H1 (cell line): ENCODE results near the gene KCNH1. TPM values are rescaled to one million over a fixed set of nuclear protein-coding genes. Genes with fewer than 3 reads are reported as not detected.

Experiments used
- CTCF ChIA-PET: fragments of 300-600 bp; sonication (Branson Sonifier 250); formaldehyde crosslinking; loops from one replicate; lab custom pipeline; 2021; ENCODE audit not compliant: partially characterized antibody; lab: Charles Lee
- POLR2A ChIA-PET: fragments of 300-600 bp; sonication (Branson Sonifier 250); formaldehyde crosslinking; loops from one replicate; lab custom pipeline; 2021; ENCODE audit warnings: inconsistent platforms; ENCODE audit not compliant: partially characterized antibody; lab: Charles Lee
- DNase-seq, 2 experiments: peaks; one replicate each; pipeline versions ENCODE4 v3.0.0 to v3.0.0-alpha.2; 2010 to 2022; ENCODE audit warnings: low spot score in 2 of 2, low read depth in 1 of 2, mixed read lengths in 1 of 2
- FAIRE-seq: peaks from 2 replicates; lab custom pipeline; 2011; peaks lifted over from hg19 to GRCh38; lab: Jason Lieb, UNC
- H2AFZ ChIP-seq: 2 replicates; pipeline ENCODE4 v1.8.1; 2012; ENCODE audit warnings: low read length, inconsistent platforms
- H2AK5ac ChIP-seq: 2 replicates; pipeline ENCODE4 v1.6.1; 2013; ENCODE audit warnings: low read depth, low read length
- H2BK120ac ChIP-seq: replicated peaks from 2 replicates; pipeline ENCODE3; 2013; ENCODE audit warnings: low read depth, low read length, inconsistent platforms
- H2BK12ac ChIP-seq: 2 replicates; pipeline ENCODE4 v1.6.1; 2013; ENCODE audit warnings: low read depth, low read length
- H2BK15ac ChIP-seq: 2 replicates; pipeline ENCODE4 v1.6.1; 2013; ENCODE audit warnings: low read length
- H2BK20ac ChIP-seq: 2 replicates; pipeline ENCODE4 v1.6.1; 2013; ENCODE audit warnings: low read length
- H2BK5ac ChIP-seq: 2 replicates; pipeline ENCODE4 v1.6.1; 2013; ENCODE audit warnings: low read depth, low read length
- H3K14ac ChIP-seq: 2 replicates; pipeline ENCODE4 v1.6.1; 2013; ENCODE audit warnings: inconsistent platforms; ENCODE audit not compliant: insufficient read length
- H3K18ac ChIP-seq: 2 replicates; pipeline ENCODE4 v1.6.1; 2013; ENCODE audit warnings: low read length; ENCODE audit errors: extremely low read depth
- H3K23ac ChIP-seq: 2 replicates; pipeline ENCODE4 v1.6.1; 2013; ENCODE audit warnings: inconsistent platforms; ENCODE audit not compliant: insufficient read length
- H3K23me2 ChIP-seq: 2 replicates; pipeline ENCODE4 v1.6.1; 2013; ENCODE audit warnings: low read depth, low read length
- H3K27ac ChIP-seq: 2 replicates; pipeline ENCODE4 v1.6.1; 2011; ENCODE audit warnings: low read depth, low read length, inconsistent platforms
- H3K27me3 ChIP-seq, 4 experiments: replicated peaks in 1 of 4; 1 replicate in 1 of 4; 2 replicates in 3 of 4; pipeline versions ENCODE4 v1.6.1 to v1.8.1; 2011 to 2013; ENCODE audit warnings: low read length in 3 of 4, mild to moderate bottlenecking in 3 of 4, inconsistent platforms in 2 of 4, mixed read lengths in 2 of 4, moderate library complexity in 1 of 4; ENCODE audit not compliant: control insufficient read depth in 3 of 4, insufficient read depth in 3 of 4; ENCODE audit errors: extremely low read depth in 1 of 4
- H3K36me3 ChIP-seq, 4 experiments: 2 replicates each; pipeline versions ENCODE4 v1.6.1 to v1.8.1; 2011 to 2013; ENCODE audit warnings: mild to moderate bottlenecking in 4 of 4, low read length in 3 of 4, moderate library complexity in 2 of 4, control low read depth in 1 of 4, inconsistent platforms in 1 of 4; ENCODE audit not compliant: insufficient read depth in 4 of 4, control insufficient read depth in 2 of 4
- H3K4ac ChIP-seq: replicated peaks from 2 replicates; pipeline ENCODE3; 2013; ENCODE audit warnings: low read length, low read depth, mixed read lengths, inconsistent platforms; ENCODE audit not compliant: insufficient read length
- H3K4me1 ChIP-seq, 4 experiments: replicated peaks in 1 of 4; 1 replicate in 1 of 4; 2 replicates in 3 of 4; pipeline versions ENCODE4 v1.6.1 to v1.8.1; 2011 to 2013; ENCODE audit warnings: low read length in 3 of 4, inconsistent platforms in 2 of 4, mixed read lengths in 1 of 4; ENCODE audit not compliant: insufficient read depth in 4 of 4, control insufficient read depth in 3 of 4
- H3K4me2 ChIP-seq, 2 experiments: 2 replicates each; pipeline versions ENCODE4 v1.6.1 to v1.8.1; 2011 to 2013; ENCODE audit warnings: low read depth in 2 of 2, low read length in 2 of 2, control low read depth in 1 of 2, inconsistent platforms in 1 of 2, mild to moderate bottlenecking in 1 of 2; ENCODE audit not compliant: insufficient read depth in 1 of 2
- H3K4me3 ChIP-seq, 4 experiments: fragments of 200-600, 300-600 bp in 1 of 4; sonication (generic), shearing (Covaris generic), sonication (Bioruptor Twin) in 1 of 4; 2 replicates each; pipeline versions ENCODE4 v1.5.1 to v1.8.1; 2011 to 2016; ENCODE audit warnings: low read length in 4 of 4, low read depth in 3 of 4, control low read depth in 2 of 4, inconsistent platforms in 2 of 4, mild to moderate bottlenecking in 2 of 4, mixed read lengths in 1 of 4, moderate library complexity in 1 of 4; ENCODE audit not compliant: insufficient read depth in 2 of 4; ENCODE audit errors: extremely low read depth in 1 of 4
- H3K56ac ChIP-seq: replicated peaks from 2 replicates; pipeline ENCODE3; 2013; ENCODE audit warnings: low read depth, mild to moderate bottlenecking, mixed read lengths, low read length, inconsistent platforms; ENCODE audit not compliant: insufficient read length
- H3K79me1 ChIP-seq: 2 replicates; pipeline ENCODE4 v1.6.1; 2013; ENCODE audit warnings: low read depth, low read length, control low read depth
- H3K79me2 ChIP-seq, 2 experiments: 2 replicates each; pipeline versions ENCODE4 v1.6.1 to v1.8.1; 2012 to 2013; ENCODE audit warnings: low read length in 2 of 2, mild to moderate bottlenecking in 2 of 2, inconsistent platforms in 1 of 2; ENCODE audit not compliant: insufficient read depth in 2 of 2, control insufficient read depth in 1 of 2
- H3K9ac ChIP-seq, 4 experiments: replicated peaks in 1 of 4; 1 replicate in 1 of 4; 2 replicates in 3 of 4; pipeline versions ENCODE4 v1.6.1 to v1.8.1; 2011 to 2013; ENCODE audit warnings: low read depth in 3 of 4, low read length in 3 of 4, control low read depth in 2 of 4, mild to moderate bottlenecking in 2 of 4, moderate library complexity in 2 of 4, inconsistent platforms in 1 of 4; ENCODE audit errors: extremely low read depth in 1 of 4
- H3K9me3 ChIP-seq, 2 experiments: 2 replicates each; pipeline versions ENCODE4 v1.6.1 to v1.8.1; 2012 to 2013; ENCODE audit warnings: mild to moderate bottlenecking in 2 of 2, moderate library complexity in 2 of 2, control low read depth in 1 of 2, inconsistent platforms in 1 of 2, low read depth in 1 of 2, low read length in 1 of 2, mixed read lengths in 1 of 2; ENCODE audit not compliant: insufficient read depth in 2 of 2
- H4K20me1 ChIP-seq, 2 experiments: replicated peaks in 1 of 2; 2 replicates each; pipeline versions ENCODE3 to v1.8.1; 2011 to 2013; ENCODE audit warnings: inconsistent platforms in 2 of 2, low read length in 2 of 2, mild to moderate bottlenecking in 1 of 2; ENCODE audit not compliant: insufficient read depth in 2 of 2, control insufficient read depth in 1 of 2
- H4K5ac ChIP-seq: 2 replicates; pipeline ENCODE4 v1.6.1; 2013; ENCODE audit warnings: low read length, low read depth, mixed read lengths, inconsistent platforms; ENCODE audit not compliant: insufficient read length
- H4K8ac ChIP-seq: 2 replicates; pipeline ENCODE4 v1.8.0; 2013; ENCODE audit warnings: mild to moderate bottlenecking, moderate library complexity, low read length, inconsistent platforms; ENCODE audit not compliant: insufficient read depth; ENCODE audit errors: extremely low read depth
- H4K91ac ChIP-seq: replicated peaks from 2 replicates; pipeline ENCODE3; 2013; ENCODE audit warnings: low read length, mixed read lengths, inconsistent platforms; ENCODE audit not compliant: insufficient read length
- JUN ChIP-seq: IDR thresholded peaks from 2 replicates; pipeline ENCODE4 v1.6.1; 2011; ENCODE audit warnings: low read depth, mild to moderate bottlenecking, improper control_type of control experiment, low read length
- TAF1 ChIP-seq: IDR thresholded peaks from 2 replicates; pipeline ENCODE4 v1.6.1; 2011; ENCODE audit warnings: mild to moderate bottlenecking, low read depth, low read length
- TEAD4 ChIP-seq: IDR thresholded peaks from 2 replicates; pipeline ENCODE4 v1.6.1; 2012; ENCODE audit warnings: low read depth, low read length, inconsistent platforms, mixed read lengths
- WGBS, 2 experiments: shearing (Covaris generic) in 1 of 2; methylation state at CpG; one replicate each; pipeline versions ENCODE4 v1.1.6 to v1.1.7; 2013 to 2015; ENCODE audit warnings: low lambda C conversion rate in 2 of 2, mixed read lengths in 2 of 2, inconsistent platforms in 1 of 2, low coverage in 1 of 2, missing lambda C conversion rate in 1 of 2; ENCODE audit not compliant: insufficient replicate concordance in 2 of 2, insufficient coverage in 1 of 2, insufficient read length in 1 of 2; ENCODE audit errors: extremely low coverage in 1 of 2, missing lambda C conversion rate in 1 of 2; 5-methylcytosine and 5-hydroxymethylcytosine counted together
- polyA plus RNA-seq, 7 experiments: library from polyadenylated mRNA; depleted of rRNA in 3 of 7; stranded (reverse) in 5 of 7; unstranded in 2 of 7; fragments of >200 nt in 5 of 7; fragments of 200-250 nt in 2 of 7; gene quantifications; 1 replicate in 5 of 7; 2 replicates in 1 of 7; 4 replicates in 1 of 7; pipeline versions ENCODE4 v1.2.1 to v1.2.3, GENCODE V29; 2011 to 2013; ENCODE audit warnings: missing spikeins in 2 of 7, mixed read lengths in 2 of 7
- total RNA-seq: library from RNA; stranded (reverse); fragmentation: NEBNext Ultra II Directional; extraction: Animal tissue kit (Norgen Biotek cat#: 25700); gene quantifications from 2 replicates; pipeline ENCODE4 v1.2.1, GENCODE V29; 2021

The KCNH1 gene
- total and polyA plus RNA-seq, 2 of the 8 experiments (the other 6 are each of a cell fraction or from before 2014, with no cell fraction given) = 0.27 to 0.34 TPM

GRCh38 chr1:210653771-210654170 lies 480.2 kb downstream of the KCNH1 start:
- Histone ChIP-seq H2AK5ac (no peak overlapping the region), H4K8ac (no peak overlapping the region), H3K4me3 (no peak overlapping the region), H4K20me1 (peaks cover 0 to 2% of the 10 kb centered on the region in 2 experiments), H2BK20ac (no peak overlapping the region), H3K56ac (peak overlapping the region; percentile 19), H2BK15ac (no peak overlapping the region), H3K79me1 (no peaks in the 10 kb centered on the region; the same call in 1 of the 2 replicates), H4K91ac (no peak overlapping the region), H3K4me1 (0 out of 7 replicates have a peak, but pooled peaks cover 0 to 2% (median 0%) of the 10 kb centered on the region in 4 experiments), H2AFZ (no peak overlapping the region), H2BK12ac (no peak overlapping the region), H4K5ac (no peak overlapping the region), H3K79me2 (no peaks in the 10 kb centered on the region), H3K14ac (no peak overlapping the region), H3K23ac (no peak overlapping the region), H3K27ac (no peak overlapping the region), H3K9me3 (peaks cover 0 to 5% of the 10 kb centered on the region in 2 experiments; a peak in 1 of 4 replicates), H3K18ac (no peak overlapping the region), H2BK5ac (no peak overlapping the region), H3K23me2 (peaks cover 5% of the 10 kb centered on the region; the same call in 1 of the 2 replicates), H3K36me3 (no peaks in the 10 kb centered on the region), H3K27me3 (no peaks in the 10 kb centered on the region), H3K4me2 (no peak overlapping the region), H3K4ac (no peak overlapping the region), H2BK120ac (no peak overlapping the region), H3K9ac (no peak overlapping the region)
- peak; percentile 100 for FAIRE-seq
- no peak for DNase-seq
- ChIA-PET POLR2A (no interaction called here), CTCF (interaction anchor here (0.7 to 1.6 kb wide), 3 partner anchors 25 to 207 kb away, joined by 3 to 5 read pairs (median 3); no protein-coding TSS in a partner anchor)
- no peak for TF ChIP-seq JUN
- no peak for TF ChIP-seq TAF1
- no peak for TF ChIP-seq TEAD4
- 46 to 84% methylated on average over 5 to 6 of the region's 6 CpGs for WGBS, 2 experiments
